H1 (cell line): ENCODE measurements around the gene CST6. TPM values are rescaled to one million over a fixed set of nuclear protein-coding genes. Genes with fewer than 3 reads are reported as not detected.

ENCODE experiments used
- CTCF ChIA-PET: fragments of 300-600 bp; sonication (Branson Sonifier 250); formaldehyde crosslinking; loops from one replicate; lab custom pipeline; 2021; ENCODE audit not compliant: partially characterized antibody; lab: Charles Lee
- POLR2A ChIA-PET: fragments of 300-600 bp; sonication (Branson Sonifier 250); formaldehyde crosslinking; loops from one replicate; lab custom pipeline; 2021; ENCODE audit warnings: inconsistent platforms; ENCODE audit not compliant: partially characterized antibody; lab: Charles Lee
- DNase-seq, 2 experiments: peaks; one replicate each; pipeline versions ENCODE4 v3.0.0 to v3.0.0-alpha.2; 2010 to 2022; ENCODE audit warnings: low spot score in 2 of 2, low read depth in 1 of 2, mixed read lengths in 1 of 2
- FAIRE-seq: peaks from 2 replicates; lab custom pipeline; 2011; peaks lifted over from hg19 to GRCh38; lab: Jason Lieb, UNC
- H2AFZ ChIP-seq: 2 replicates; pipeline ENCODE4 v1.8.1; 2012; ENCODE audit warnings: low read length, inconsistent platforms
- H2AK5ac ChIP-seq: 2 replicates; pipeline ENCODE4 v1.6.1; 2013; ENCODE audit warnings: low read depth, low read length
- H2BK120ac ChIP-seq: replicated peaks from 2 replicates; pipeline ENCODE3; 2013; ENCODE audit warnings: low read depth, low read length, inconsistent platforms
- H2BK12ac ChIP-seq: 2 replicates; pipeline ENCODE4 v1.6.1; 2013; ENCODE audit warnings: low read depth, low read length
- H2BK15ac ChIP-seq: 2 replicates; pipeline ENCODE4 v1.6.1; 2013; ENCODE audit warnings: low read length
- H2BK20ac ChIP-seq: 2 replicates; pipeline ENCODE4 v1.6.1; 2013; ENCODE audit warnings: low read length
- H2BK5ac ChIP-seq: 2 replicates; pipeline ENCODE4 v1.6.1; 2013; ENCODE audit warnings: low read depth, low read length
- H3K14ac ChIP-seq: 2 replicates; pipeline ENCODE4 v1.6.1; 2013; ENCODE audit warnings: inconsistent platforms; ENCODE audit not compliant: insufficient read length
- H3K18ac ChIP-seq: 2 replicates; pipeline ENCODE4 v1.6.1; 2013; ENCODE audit warnings: low read length; ENCODE audit errors: extremely low read depth
- H3K23ac ChIP-seq: 2 replicates; pipeline ENCODE4 v1.6.1; 2013; ENCODE audit warnings: inconsistent platforms; ENCODE audit not compliant: insufficient read length
- H3K23me2 ChIP-seq: 2 replicates; pipeline ENCODE4 v1.6.1; 2013; ENCODE audit warnings: low read depth, low read length
- H3K27ac ChIP-seq: 2 replicates; pipeline ENCODE4 v1.6.1; 2011; ENCODE audit warnings: low read depth, low read length, inconsistent platforms
- H3K27me3 ChIP-seq, 4 experiments: replicated peaks in 1 of 4; 1 replicate in 1 of 4; 2 replicates in 3 of 4; pipeline versions ENCODE4 v1.6.1 to v1.8.1; 2011 to 2013; ENCODE audit warnings: low read length in 3 of 4, mild to moderate bottlenecking in 3 of 4, inconsistent platforms in 2 of 4, mixed read lengths in 2 of 4, moderate library complexity in 1 of 4; ENCODE audit not compliant: control insufficient read depth in 3 of 4, insufficient read depth in 3 of 4; ENCODE audit errors: extremely low read depth in 1 of 4
- H3K36me3 ChIP-seq, 4 experiments: 2 replicates each; pipeline versions ENCODE4 v1.6.1 to v1.8.1; 2011 to 2013; ENCODE audit warnings: mild to moderate bottlenecking in 4 of 4, low read length in 3 of 4, moderate library complexity in 2 of 4, control low read depth in 1 of 4, inconsistent platforms in 1 of 4; ENCODE audit not compliant: insufficient read depth in 4 of 4, control insufficient read depth in 2 of 4
- H3K4ac ChIP-seq: replicated peaks from 2 replicates; pipeline ENCODE3; 2013; ENCODE audit warnings: low read length, low read depth, mixed read lengths, inconsistent platforms; ENCODE audit not compliant: insufficient read length
- H3K4me1 ChIP-seq, 4 experiments: replicated peaks in 1 of 4; 1 replicate in 1 of 4; 2 replicates in 3 of 4; pipeline versions ENCODE4 v1.6.1 to v1.8.1; 2011 to 2013; ENCODE audit warnings: low read length in 3 of 4, inconsistent platforms in 2 of 4, mixed read lengths in 1 of 4; ENCODE audit not compliant: insufficient read depth in 4 of 4, control insufficient read depth in 3 of 4
- H3K4me2 ChIP-seq, 2 experiments: 2 replicates each; pipeline versions ENCODE4 v1.6.1 to v1.8.1; 2011 to 2013; ENCODE audit warnings: low read depth in 2 of 2, low read length in 2 of 2, control low read depth in 1 of 2, inconsistent platforms in 1 of 2, mild to moderate bottlenecking in 1 of 2; ENCODE audit not compliant: insufficient read depth in 1 of 2
- H3K4me3 ChIP-seq, 4 experiments: fragments of 200-600, 300-600 bp in 1 of 4; sonication (generic), shearing (Covaris generic), sonication (Bioruptor Twin) in 1 of 4; 2 replicates each; pipeline versions ENCODE4 v1.5.1 to v1.8.1; 2011 to 2016; ENCODE audit warnings: low read length in 4 of 4, low read depth in 3 of 4, control low read depth in 2 of 4, inconsistent platforms in 2 of 4, mild to moderate bottlenecking in 2 of 4, mixed read lengths in 1 of 4, moderate library complexity in 1 of 4; ENCODE audit not compliant: insufficient read depth in 2 of 4; ENCODE audit errors: extremely low read depth in 1 of 4
- H3K56ac ChIP-seq: replicated peaks from 2 replicates; pipeline ENCODE3; 2013; ENCODE audit warnings: low read depth, mild to moderate bottlenecking, mixed read lengths, low read length, inconsistent platforms; ENCODE audit not compliant: insufficient read length
- H3K79me1 ChIP-seq: 2 replicates; pipeline ENCODE4 v1.6.1; 2013; ENCODE audit warnings: low read depth, low read length, control low read depth
- H3K79me2 ChIP-seq, 2 experiments: 2 replicates each; pipeline versions ENCODE4 v1.6.1 to v1.8.1; 2012 to 2013; ENCODE audit warnings: low read length in 2 of 2, mild to moderate bottlenecking in 2 of 2, inconsistent platforms in 1 of 2; ENCODE audit not compliant: insufficient read depth in 2 of 2, control insufficient read depth in 1 of 2
- H3K9ac ChIP-seq, 4 experiments: replicated peaks in 1 of 4; 1 replicate in 1 of 4; 2 replicates in 3 of 4; pipeline versions ENCODE4 v1.6.1 to v1.8.1; 2011 to 2013; ENCODE audit warnings: low read depth in 3 of 4, low read length in 3 of 4, control low read depth in 2 of 4, mild to moderate bottlenecking in 2 of 4, moderate library complexity in 2 of 4, inconsistent platforms in 1 of 4; ENCODE audit errors: extremely low read depth in 1 of 4
- H3K9me3 ChIP-seq, 2 experiments: 2 replicates each; pipeline versions ENCODE4 v1.6.1 to v1.8.1; 2012 to 2013; ENCODE audit warnings: mild to moderate bottlenecking in 2 of 2, moderate library complexity in 2 of 2, control low read depth in 1 of 2, inconsistent platforms in 1 of 2, low read depth in 1 of 2, low read length in 1 of 2, mixed read lengths in 1 of 2; ENCODE audit not compliant: insufficient read depth in 2 of 2
- H4K20me1 ChIP-seq, 2 experiments: replicated peaks in 1 of 2; 2 replicates each; pipeline versions ENCODE3 to v1.8.1; 2011 to 2013; ENCODE audit warnings: inconsistent platforms in 2 of 2, low read length in 2 of 2, mild to moderate bottlenecking in 1 of 2; ENCODE audit not compliant: insufficient read depth in 2 of 2, control insufficient read depth in 1 of 2
- H4K5ac ChIP-seq: 2 replicates; pipeline ENCODE4 v1.6.1; 2013; ENCODE audit warnings: low read length, low read depth, mixed read lengths, inconsistent platforms; ENCODE audit not compliant: insufficient read length
- H4K8ac ChIP-seq: 2 replicates; pipeline ENCODE4 v1.8.0; 2013; ENCODE audit warnings: mild to moderate bottlenecking, moderate library complexity, low read length, inconsistent platforms; ENCODE audit not compliant: insufficient read depth; ENCODE audit errors: extremely low read depth
- H4K91ac ChIP-seq: replicated peaks from 2 replicates; pipeline ENCODE3; 2013; ENCODE audit warnings: low read length, mixed read lengths, inconsistent platforms; ENCODE audit not compliant: insufficient read length
- SAP30 ChIP-seq: fragments of 300-600 bp; sonication (generic); IDR thresholded peaks from 2 replicates; pipeline ENCODE4 v1.7.1; 2012; ENCODE audit warnings: low read length, moderate library complexity, mild to moderate bottlenecking, inconsistent platforms; ENCODE audit not compliant: insufficient read depth, insufficient replicate concordance
- SP4 ChIP-seq: IDR thresholded peaks from 2 replicates; pipeline ENCODE4 v1.6.1; 2012; ENCODE audit warnings: low read length, inconsistent platforms
- YY1 ChIP-seq: IDR thresholded peaks from 2 replicates; pipeline ENCODE4 v1.6.1; 2011; ENCODE audit warnings: low read depth, mild to moderate bottlenecking, low read length
- WGBS, 2 experiments: shearing (Covaris generic) in 1 of 2; methylation state at CpG; one replicate each; pipeline versions ENCODE4 v1.1.6 to v1.1.7; 2013 to 2015; ENCODE audit warnings: low lambda C conversion rate in 2 of 2, mixed read lengths in 2 of 2, inconsistent platforms in 1 of 2, low coverage in 1 of 2, missing lambda C conversion rate in 1 of 2; ENCODE audit not compliant: insufficient replicate concordance in 2 of 2, insufficient coverage in 1 of 2, insufficient read length in 1 of 2; ENCODE audit errors: extremely low coverage in 1 of 2, missing lambda C conversion rate in 1 of 2; 5-methylcytosine and 5-hydroxymethylcytosine counted together
- polyA plus RNA-seq, 7 experiments: library from polyadenylated mRNA; depleted of rRNA in 3 of 7; stranded (reverse) in 5 of 7; unstranded in 2 of 7; fragments of >200 nt in 5 of 7; fragments of 200-250 nt in 2 of 7; gene quantifications; 1 replicate in 5 of 7; 2 replicates in 1 of 7; 4 replicates in 1 of 7; pipeline versions ENCODE4 v1.2.1 to v1.2.3, GENCODE V29; 2011 to 2013; ENCODE audit warnings: missing spikeins in 2 of 7, mixed read lengths in 2 of 7
- total RNA-seq: library from RNA; stranded (reverse); fragmentation: NEBNext Ultra II Directional; extraction: Animal tissue kit (Norgen Biotek cat#: 25700); gene quantifications from 2 replicates; pipeline ENCODE4 v1.2.1, GENCODE V29; 2021

Gene CST6
- total and polyA plus RNA-seq, 2 of the 8 experiments (the other 6 are each of a cell fraction or from before 2014, with no cell fraction given): 1.6 to 7.6 TPM

DNA sequence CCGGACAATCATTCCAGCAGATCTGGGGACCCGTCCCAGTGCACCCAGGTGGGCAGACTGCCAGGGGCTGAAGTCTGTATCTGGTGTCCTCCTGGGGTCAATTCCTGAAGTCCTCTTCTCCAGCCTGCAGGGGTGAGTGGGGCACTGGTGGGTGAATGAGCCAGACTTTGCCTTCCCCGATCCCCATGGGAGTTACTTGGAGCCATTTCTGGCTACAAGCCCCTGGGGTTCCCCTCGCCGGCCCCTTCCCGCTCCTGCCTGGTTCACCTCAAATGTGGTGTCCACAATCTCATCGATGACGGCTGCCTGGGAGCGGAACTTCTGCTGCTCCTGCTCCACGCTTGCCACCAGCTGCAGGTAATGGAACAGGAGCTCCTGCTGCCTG lies 5.0 kb downstream of the CST6 start:
- H3K23ac ChIP-seq: no peak overlapping the region
- H3K79me1 ChIP-seq: no peaks in the 10 kb centered on the region
- H4K8ac ChIP-seq: peak overlapping the region; percentile 51; the same call in 1 of the 2 replicates
- no peak overlapping the region for H2BK5ac ChIP-seq
- no peak overlapping the region for H2AK5ac ChIP-seq
- FAIRE-seq (no peak), DNase-seq (no peak)
- ChIA-PET CTCF (interaction anchor here (1.1 kb wide), 1 partner anchor 129 kb away, joined by 3 read pairs; the partner anchor contains the start of gene FIBP), POLR2A (interaction anchor here (0.7 kb wide), 1 partner anchor 85 kb away, joined by 3 read pairs; no protein-coding TSS in a partner anchor)
- H3K36me3 ChIP-seq: no peaks in the 10 kb centered on the region
- no peak overlapping the region for H3K27ac ChIP-seq
- H2BK12ac ChIP-seq: no peak overlapping the region
- WGBS, 2 experiments: 92% methylated on average over 10 of the region's 10 CpGs; no CpG with 5 or more reads in 1 of the 2 experiments
- no peak overlapping the region for H2AFZ ChIP-seq
- H4K91ac ChIP-seq: no peak overlapping the region
- no peaks in the 10 kb centered on the region for H3K9me3 ChIP-seq
- no peaks in the 10 kb centered on the region; the same call in 1 of the 2 replicates for H3K23me2 ChIP-seq
- H3K4me2 ChIP-seq: no peak overlapping the region
- no peak overlapping the region for H3K18ac ChIP-seq
- no peak overlapping the region for H2BK15ac ChIP-seq
- H3K4ac ChIP-seq: peak overlapping the region; percentile 38
- TF ChIP-seq SP4 (no peak), YY1 (no peak), SAP30 (no peak)
- no peak overlapping the region for H3K14ac ChIP-seq
- H3K79me2 ChIP-seq: no peaks in the 10 kb centered on the region
- H4K20me1 ChIP-seq: no peaks in the 10 kb centered on the region
- H2BK20ac ChIP-seq: no peak overlapping the region
- no peak overlapping the region for H3K4me3 ChIP-seq
- no peak overlapping the region for H2BK120ac ChIP-seq
- no peak overlapping the region for H3K56ac ChIP-seq
- H4K5ac ChIP-seq: no peak overlapping the region
- H3K9ac ChIP-seq: no peak overlapping the region
- H3K4me1 ChIP-seq: peaks cover 0 to 6% (median 2%) of the 10 kb centered on the region in 4 experiments; a peak in 3 of 7 replicates
- peaks cover 4 to 18% (median 16%) of the 10 kb centered on the region in 4 experiments for H3K27me3 ChIP-seq
